COLO668 (cell line): ENCODE data around the gene CUX1.
"Not testable (repeated sequence)": the region's sequence is repeated elsewhere in the genome, so short reads cannot be mapped to it uniquely, and the experiment has no call there.

Experiments used
- DNase-seq: peaks from one replicate; lab custom pipeline; 2025; ENCODE audit not compliant: unreplicated experiment; lab: John Stamatoyannopoulos, UW

CUX1 gene

DNA sequence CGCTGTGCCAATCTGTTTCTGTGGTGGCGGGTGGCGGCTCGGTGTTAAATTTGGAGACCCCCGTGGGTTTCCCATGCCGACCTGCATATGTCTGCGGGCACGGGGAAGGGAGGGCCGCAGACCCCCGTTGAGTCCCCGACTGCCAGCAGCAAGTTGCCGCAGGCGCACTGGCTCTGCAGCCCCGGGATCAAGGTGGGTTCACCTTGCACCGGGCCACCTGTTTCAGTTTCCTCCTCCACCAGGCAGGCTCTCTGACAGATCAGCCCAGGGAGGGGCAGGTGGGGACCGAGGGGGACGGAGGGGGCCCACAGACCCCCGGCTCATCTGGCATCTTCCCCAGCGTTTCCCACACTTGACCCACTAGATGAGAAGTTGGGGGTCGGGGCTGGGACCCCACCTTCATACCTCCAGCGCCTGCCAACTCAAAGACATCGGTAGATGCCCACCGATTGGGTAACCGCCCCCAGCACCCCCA lies 95.9 kb downstream of the CUX1 start:
- DNase-seq = no peak

GRCh38 chr7:101913851-101914250 lies 96.4 kb downstream of the CUX1 start:
- DNase-seq = no peak

DNA sequence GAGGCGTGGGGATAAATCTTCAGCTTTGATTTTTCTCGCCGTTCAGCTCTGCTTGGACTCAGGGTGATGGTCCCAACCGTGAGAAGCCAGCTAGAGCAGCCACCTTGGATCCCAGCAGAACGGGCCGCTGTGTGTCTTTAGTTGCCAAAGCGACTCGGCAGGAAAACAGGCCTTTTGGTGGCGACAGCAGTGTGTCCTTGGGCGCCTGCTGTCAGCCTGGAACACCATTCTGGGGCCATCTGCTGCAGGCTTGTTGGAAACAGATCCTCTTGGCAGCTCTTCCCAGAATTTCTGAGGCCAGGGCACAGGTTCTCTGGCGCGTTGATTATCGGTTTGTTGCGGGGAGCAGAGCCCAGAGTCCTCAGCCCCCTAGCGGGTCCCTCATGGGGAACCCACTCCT lies 97.6 kb downstream of the CUX1 start:
- DNase-seq = no peak

- DNase-seq = no peak
Observed at GRCh38 chr7:101916041-101916800, 98.8 kb downstream of the CUX1 start.

GRCh38 chr7:101916876-101917275 lies 99.5 kb downstream of the CUX1 start:
- no peak for DNase-seq

GRCh38 chr7:101917566-101917965 lies 100.1 kb downstream of the CUX1 start:
- no peak for DNase-seq

GRCh38 chr7:101918426-101918825 lies 101.0 kb downstream of the CUX1 start:
- no peak for DNase-seq

DNA sequence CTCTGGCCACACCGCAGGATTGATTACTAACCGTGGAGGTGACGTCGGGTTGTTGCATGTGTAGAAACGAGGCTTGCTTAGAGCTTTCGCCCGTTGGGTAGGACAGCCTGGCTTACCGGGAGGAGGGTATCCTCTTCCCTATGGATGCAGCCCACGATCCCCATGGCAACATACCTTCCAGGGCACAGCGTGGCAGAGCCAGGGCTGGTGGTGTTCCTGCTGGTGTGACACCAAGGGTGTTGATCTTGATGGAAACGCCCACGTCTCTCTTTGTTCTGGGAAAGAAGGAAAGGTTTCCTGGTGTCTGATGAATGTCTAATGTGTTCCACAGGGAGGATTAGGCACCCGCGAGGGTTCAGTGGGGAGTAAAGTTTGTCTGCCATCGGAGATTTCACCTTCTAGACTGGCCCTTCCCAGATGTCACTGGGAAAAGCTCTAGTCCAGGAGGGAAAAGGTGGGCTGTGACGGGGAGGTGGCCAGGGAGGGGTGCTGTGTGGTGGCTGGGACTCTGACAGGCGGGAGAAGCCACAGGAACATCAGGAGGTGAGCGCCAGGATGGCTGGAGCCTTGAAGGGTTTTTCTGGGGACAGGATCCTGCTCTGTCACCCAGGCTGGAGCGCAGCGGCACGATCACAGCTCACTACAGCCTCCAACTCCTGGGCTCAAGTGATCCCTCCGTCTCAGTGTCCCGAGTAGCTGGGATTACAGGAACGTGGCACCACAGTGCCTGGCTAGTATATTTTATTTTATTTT lies 102.1 kb downstream of the CUX1 start:
- DNase-seq = no peak

GRCh38 chr7:101921061-101921460 lies 103.6 kb downstream of the CUX1 start:
- DNase-seq = no peak

- not testable (repeated sequence) for DNase-seq
Observed at GRCh38 chr7:101921546-101922489, 104.4 kb downstream of the CUX1 start.

- DNase-seq = no peak
Observed at GRCh38 chr7:101922631-101923601, 105.5 kb downstream of the CUX1 start.

- no peak for DNase-seq
Observed at GRCh38 chr7:101923602-101923985, 106.2 kb downstream of the CUX1 start.

DNA sequence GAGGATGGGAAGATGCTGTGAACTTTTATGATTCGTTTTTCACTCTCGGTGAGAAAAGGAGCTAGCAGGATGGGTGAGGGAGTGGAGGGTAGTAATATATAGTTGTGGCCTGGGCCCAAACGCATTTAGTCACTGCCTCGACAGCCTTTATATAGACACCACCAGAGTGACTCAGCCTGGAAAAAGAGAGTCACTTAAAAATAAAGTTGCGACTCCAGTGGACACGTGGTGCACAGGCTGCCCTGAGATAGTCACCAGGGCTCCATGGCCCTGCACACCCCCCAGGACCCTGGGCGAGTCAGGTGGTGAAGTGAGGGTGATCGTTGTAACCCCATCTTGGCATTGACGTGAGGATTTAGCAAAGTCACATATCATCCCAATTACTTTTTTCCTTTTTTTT lies 106.7 kb downstream of the CUX1 start:
- DNase-seq = no peak

GRCh38 chr7:101926265-101926664 lies 108.8 kb downstream of the CUX1 start:
- DNase-seq = no peak

DNA sequence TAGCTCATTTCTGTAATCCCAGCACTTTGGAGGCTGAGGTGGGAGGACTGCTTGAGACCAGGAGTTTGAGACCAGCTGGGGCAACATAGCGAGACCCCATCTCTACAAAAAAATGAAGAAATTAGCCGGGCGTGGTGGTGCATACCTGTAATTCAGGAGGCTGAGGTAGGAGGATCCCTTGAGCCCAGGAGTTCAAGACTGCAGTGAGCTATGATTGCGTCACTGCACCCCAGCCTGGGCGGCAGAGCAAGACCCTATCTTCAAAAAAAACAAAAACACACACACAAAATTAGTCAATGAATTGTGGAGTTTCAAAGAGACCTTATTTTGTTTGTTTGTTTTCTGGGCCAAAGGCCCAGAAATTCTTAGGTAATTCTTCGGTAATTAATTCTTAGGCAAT lies 110.0 kb downstream of the CUX1 start:
- DNase-seq = no peak

DNA sequence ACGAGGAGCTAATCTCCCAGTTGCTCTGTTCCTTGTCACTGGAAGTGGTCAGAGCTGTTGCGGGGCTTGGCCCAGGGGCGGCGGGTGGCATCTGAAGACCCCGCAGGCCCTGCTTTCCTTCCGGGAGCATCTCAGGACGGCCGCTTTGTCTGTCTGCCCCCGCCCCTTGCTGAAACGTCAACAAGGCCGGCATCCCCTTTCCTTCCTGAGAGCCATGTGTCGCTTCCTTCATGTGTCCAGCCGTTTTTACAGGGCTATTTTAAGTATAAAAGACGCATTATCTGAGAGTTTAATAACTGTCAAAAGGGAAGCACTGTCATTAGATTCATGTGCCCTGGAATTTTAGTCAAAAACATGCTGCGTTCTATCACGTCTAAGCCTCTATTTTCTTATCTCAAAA lies 110.4 kb downstream of the CUX1 start:
- DNase-seq = no peak

GRCh38 chr7:101929256-101929655 lies 111.8 kb downstream of the CUX1 start:
- no peak for DNase-seq

GRCh38 chr7:101929911-101930310 lies 112.5 kb downstream of the CUX1 start:
- DNase-seq = not testable (repeated sequence)

- DNase-seq = no peak
Observed at GRCh38 chr7:101932083-101932482, 114.7 kb downstream of the CUX1 start.

- no peak for DNase-seq
Observed at GRCh38 chr7:101933028-101933427, 115.6 kb downstream of the CUX1 start.
